ENCODE measurements around the gene ZDHHC24.
"Not testable (repeated sequence)": the region's sequence is repeated elsewhere in the genome, so short reads cannot be mapped to it uniquely, and the experiment has no call there.

ZDHHC24 gene

GRCh38 chr11:66546966-66547661 lies 1.3 kb upstream of the ZDHHC24 start:
- no peak overlapping the region for H3K4me3 ChIP-seq (replicated peaks; ENCODE audit: low read depth, low read length)
- DNase-seq (ENCODE audit: low read depth) = no peak
- no peak for TF ChIP-seq CTCF (IDR thresholded peaks at IDR 0.05; ENCODE audit: low read length, missing control alignments)

DNA sequence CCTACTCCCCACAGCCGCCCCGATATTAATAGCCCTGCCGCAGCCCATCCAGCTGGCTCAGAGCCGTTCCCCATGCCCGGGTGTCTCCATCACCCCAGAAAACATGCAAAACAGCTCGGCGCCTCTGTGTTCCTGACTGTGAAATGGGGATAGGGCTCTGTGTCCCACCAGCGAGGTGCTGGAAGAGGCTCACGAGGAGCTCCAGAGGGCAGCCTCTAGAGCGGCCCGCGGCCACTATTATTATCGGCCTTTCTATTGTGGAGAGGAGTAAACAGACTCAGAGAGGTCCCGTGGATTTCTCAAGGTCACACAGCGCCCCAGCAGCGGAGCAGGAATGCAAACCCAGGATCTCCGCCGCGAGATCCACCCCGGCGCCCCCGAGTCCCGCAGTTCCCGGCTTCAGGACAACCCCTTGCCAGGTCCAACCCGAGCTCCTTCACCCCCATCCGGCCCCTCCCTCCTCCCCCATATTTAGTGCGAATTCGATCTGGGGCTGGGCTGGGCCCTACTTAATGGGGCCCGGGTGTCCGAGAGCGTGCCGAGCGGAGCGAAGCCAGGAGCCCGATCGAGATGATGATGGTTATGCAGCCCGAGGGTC lies 619 bp upstream of the ZDHHC24 start, which contains the start of gene ACTN3:
TSS of gene ACTN3 (plus strand) at position 536 of the 598 bp plus-strand sequence. CDS start at position 571, 35 bp downstream.
- peak within 1 kb of the TSS; percentile 72 for H3K4me3 ChIP-seq (replicated peaks; ENCODE audit: low read depth, low read length)
- no peak for TF ChIP-seq CTCF (IDR thresholded peaks at IDR 0.05; ENCODE audit: low read length, missing control alignments)
- peak; percentile 19 for DNase-seq (ENCODE audit: low read depth)

- not testable (repeated sequence) for DNase-seq (ENCODE audit: low read depth)
- peak overlapping the region; percentile 72 for H3K4me3 ChIP-seq (replicated peaks; ENCODE audit: low read depth, low read length)
Observed at GRCh38 chr11:66544952-66545351, 896 bp downstream of the ZDHHC24 start.

DNA sequence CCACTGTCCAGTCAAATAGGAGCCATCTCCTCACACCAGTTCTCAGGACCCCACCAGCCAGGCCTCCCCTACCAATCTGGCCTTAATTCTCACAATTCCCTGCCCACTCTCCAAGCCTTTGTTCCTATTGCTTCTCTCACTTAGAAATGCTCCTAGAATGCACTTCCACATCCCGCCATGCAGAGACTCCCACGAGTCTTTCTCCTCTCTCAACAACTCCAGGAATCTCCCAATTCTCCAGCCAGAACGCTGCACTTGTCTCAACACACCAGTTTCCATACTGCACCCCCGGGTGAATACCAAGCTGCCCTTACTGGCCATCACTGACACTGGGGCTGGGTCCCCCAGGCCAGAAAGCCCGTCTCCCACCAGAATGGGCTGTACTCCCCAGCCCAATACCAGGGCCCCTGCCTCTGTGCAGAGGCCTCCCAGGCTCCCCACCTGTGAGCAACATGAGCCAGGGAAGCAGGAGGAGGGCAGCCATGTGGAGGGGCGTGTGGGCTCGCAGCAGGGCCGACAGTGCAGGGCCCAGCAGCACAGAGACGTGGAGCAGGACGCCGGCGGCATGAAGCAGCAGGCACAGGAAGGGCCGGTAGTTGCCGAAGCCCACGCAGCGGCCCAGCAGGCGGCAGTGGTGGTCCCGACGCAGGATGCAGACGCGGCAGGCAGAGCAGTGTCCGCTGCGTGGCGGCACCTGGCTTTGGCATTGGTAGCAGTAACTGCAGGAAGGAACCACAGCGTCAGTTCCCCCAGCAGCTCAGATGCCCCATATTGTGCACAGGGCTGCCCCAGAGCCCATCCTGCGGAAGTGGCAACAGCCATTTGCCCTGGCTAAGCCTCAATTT lies 2.4 kb downstream of the ZDHHC24 start:
- DNase-seq (ENCODE audit: low read depth) = peak; percentile 61
- no peak overlapping the region for H3K4me3 ChIP-seq (replicated peaks; ENCODE audit: low read depth, low read length)
- peak; percentile 59 for TF ChIP-seq CTCF (IDR thresholded peaks at IDR 0.05; ENCODE audit: low read length, missing control alignments)

- TF ChIP-seq CTCF (IDR thresholded peaks at IDR 0.05; ENCODE audit: low read length, missing control alignments) = no peak
- no peak overlapping the region for H3K4me3 ChIP-seq (replicated peaks; ENCODE audit: low read depth, low read length)
- peak; percentile 20 for DNase-seq (ENCODE audit: low read depth)
Observed at GRCh38 chr11:66542362-66542761, 3.5 kb downstream of the ZDHHC24 start.

DNA sequence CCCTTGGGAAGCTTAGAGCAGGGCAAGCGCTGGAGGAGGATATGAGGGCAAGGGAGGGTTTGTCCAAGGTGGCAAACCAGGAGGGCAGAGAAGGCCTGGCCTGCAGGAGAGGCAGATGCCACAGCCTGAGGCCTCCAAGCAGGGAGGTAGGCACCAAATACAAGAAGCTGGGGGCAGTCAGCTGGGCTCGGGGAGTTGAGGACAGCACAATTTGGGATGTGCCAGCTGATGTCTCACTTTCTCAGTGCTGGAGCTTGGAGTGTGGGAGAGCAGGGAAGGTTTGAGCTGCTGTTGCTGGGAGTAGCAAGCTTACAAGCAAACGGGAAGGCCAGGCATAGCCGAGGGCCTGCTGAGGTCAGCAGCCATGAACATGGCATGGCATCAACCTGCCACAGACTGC lies 4.0 kb downstream of the ZDHHC24 start:
- TF ChIP-seq CTCF (IDR thresholded peaks at IDR 0.05; ENCODE audit: low read length, missing control alignments) = no peak
- no peak for DNase-seq (ENCODE audit: low read depth)

GRCh38 chr11:66540598-66540997 lies 5.2 kb downstream of the ZDHHC24 start:
- DNase-seq (ENCODE audit: low read depth); H3K4me3 ChIP-seq (replicated peaks; ENCODE audit: low read depth, low read length): not testable (repeated sequence)

More for the DNA sequence above, 4.0 kb downstream of the ZDHHC24 start:
- no peak overlapping the region for H3K4me3 ChIP-seq (replicated peaks; ENCODE audit: low read depth, low read length)

All from fibroblast of pulmonary artery (primary cell).